GM19328 (cell line): ENCODE data around the gene DND1.
A peak's percentile ranks its signal among the peaks of the same experiment; 100 is the strongest.
"Not testable (repeated sequence)": the region's sequence is repeated elsewhere in the genome, so short reads cannot be mapped to it uniquely, and the experiment has no call there.

Experiments
- ATAC-seq: cut with Tn5 transposase; IDR thresholded peaks from one replicate; pipeline ENCODE4 v1.9.1; 2021; ENCODE audit warnings: mild to moderate bottlenecking, moderate library complexity; ENCODE audit not compliant: unreplicated experiment

DND1 gene

DNA sequence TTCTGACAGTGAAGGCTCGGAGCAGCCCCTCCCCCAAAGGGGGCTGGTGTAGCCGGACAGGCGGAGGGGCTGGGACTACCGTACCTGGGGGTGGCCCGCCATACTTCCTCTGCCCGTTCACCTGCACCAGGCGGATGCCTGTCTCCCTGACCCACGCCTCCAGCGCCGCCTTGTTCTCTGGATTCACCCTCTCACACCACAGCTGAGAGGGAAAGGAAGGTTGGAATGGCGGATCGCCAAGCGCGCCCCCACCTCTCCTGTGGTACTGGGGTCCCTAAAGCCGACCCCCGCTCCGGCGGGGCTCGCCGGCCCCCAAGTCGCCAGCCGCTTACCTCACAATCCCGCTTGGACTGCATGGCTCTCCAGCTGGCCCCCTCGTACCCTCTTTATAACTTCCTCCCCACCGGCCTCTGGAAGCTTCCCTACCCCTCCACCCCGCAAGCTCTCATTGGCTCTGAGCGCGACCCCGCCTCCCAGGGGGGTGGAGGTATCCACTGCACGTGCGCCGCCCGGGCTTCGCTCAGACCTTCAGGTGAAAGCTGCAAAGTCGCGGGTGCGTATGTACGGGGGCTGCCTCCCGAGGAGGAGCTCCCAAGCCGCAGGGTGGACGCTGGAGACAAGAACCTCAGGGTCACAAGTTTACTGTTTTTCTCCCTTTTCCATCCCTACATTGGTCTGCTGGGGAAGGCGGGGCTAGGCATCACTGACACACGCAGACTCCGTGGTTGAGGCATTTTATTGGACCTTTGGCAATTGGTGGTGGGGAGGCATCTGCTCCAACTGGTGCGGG is at the start of gene DND1:
Gene DND1, minus strand, starts transcription at position 390 of the 790 bp plus-strand sequence. Its CDS starts 34 bp downstream, at position 356.
- ATAC-seq: no peak

- ATAC-seq: not testable (repeated sequence)
Observed at GRCh38 chr5:140721395-140721794, 48.0 kb upstream of the DND1 start.

DNA sequence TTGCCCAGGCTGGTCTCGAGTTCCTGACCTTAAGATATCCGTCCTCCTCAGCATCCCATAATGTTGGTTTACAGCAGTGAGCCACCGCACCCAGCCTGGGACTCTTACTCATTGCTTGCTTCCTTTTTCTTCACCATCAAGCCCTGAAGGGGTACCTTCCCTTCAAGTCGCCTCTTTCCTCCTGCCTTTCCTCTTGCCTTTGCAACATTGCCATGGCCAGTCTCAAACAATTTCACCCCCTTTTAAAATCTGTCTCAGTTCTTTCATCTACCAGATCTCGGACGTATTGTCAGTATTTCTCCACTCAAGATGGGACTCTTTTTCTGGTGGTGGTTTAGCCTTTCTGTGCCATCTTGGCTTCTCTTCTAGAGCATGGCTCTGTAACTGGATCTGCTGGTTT is 47.4 kb upstream of the DND1 start:
- not testable (repeated sequence) for ATAC-seq

- no peak for ATAC-seq
Observed at GRCh38 chr5:140718266-140718592, 44.9 kb upstream of the DND1 start.

DNA sequence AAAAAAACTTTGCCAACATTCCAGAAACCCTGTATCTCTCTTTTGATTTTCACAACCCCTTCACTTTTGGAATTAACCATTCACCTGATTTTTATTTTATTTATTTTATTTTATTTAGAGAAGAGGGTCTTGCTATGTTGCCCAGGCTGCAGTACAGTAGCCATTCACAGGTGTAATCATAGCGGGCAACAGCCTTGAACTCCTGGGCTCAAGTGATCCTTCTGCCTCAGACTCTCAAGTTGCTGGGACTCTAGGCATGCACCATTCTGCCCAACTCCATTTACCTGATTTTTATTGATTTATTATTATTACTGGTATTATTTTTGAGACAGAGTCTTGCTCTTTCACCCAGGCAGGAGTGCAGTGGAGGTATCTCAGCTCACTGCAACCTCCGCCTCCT is 42.9 kb upstream of the DND1 start:
- ATAC-seq: not testable (repeated sequence)

DNA sequence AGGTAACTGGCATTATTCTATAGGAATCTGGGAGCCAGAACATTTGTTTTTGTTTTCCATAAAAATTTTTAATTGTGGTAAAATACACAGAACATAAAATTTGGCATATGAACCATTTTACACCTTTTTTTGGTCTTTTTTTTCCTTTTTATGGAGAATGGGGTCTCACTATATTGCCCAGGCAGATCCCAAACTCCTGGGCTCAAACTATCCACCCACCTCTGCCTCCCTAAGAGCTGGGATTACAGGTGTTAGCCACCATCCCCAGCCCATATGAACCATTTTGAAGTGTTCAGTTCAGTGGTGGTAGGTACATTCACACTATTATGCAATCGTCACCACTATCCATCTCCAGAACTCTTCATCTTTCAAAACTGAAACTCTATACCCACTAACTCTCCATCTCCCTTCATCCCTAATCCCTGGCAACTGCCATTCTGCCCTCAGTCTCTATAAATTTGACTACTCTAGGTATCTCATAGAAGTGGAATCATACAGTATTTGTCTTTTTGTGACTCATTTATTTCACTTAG is 40.3 kb upstream of the DND1 start:
- no peak for ATAC-seq

- no peak for ATAC-seq
Observed at GRCh38 chr5:140711794-140712193, 38.4 kb upstream of the DND1 start.

DNA sequence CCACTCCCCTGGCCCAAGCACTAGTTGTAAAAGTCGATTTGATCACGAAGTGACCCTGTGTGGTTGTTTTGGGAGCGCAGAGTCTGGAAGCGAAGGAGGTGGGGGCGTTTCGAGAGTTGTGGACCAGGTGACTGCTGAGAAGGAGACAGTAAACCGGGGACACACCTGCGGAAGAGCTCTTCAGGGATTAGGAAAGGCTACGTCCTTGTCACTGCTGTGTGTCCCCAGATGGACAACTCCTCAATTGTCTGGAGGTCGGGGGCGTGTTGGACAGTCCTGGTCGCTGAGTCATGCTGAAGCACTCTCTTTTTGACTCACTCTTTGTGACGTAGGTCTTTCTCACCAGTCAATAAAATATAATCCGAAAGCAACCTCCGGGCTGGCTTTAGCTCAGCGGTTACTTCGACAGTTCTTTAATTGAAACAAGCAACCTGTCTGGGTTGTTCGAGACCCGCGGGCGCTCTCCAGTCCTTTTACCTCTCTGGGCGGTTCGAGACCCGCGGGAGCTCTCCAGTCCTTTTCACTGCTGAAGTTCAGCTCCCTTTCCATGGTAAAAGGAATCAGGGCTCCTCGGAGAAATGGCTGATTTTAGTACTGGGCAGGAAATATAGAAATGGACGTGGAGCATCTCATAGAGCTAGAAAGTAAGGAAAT is 37.6 kb upstream of the DND1 start:
- ATAC-seq: peak; percentile 86

- ATAC-seq: not testable (repeated sequence)
Observed at GRCh38 chr5:140708787-140709186, 35.4 kb upstream of the DND1 start.

DNA sequence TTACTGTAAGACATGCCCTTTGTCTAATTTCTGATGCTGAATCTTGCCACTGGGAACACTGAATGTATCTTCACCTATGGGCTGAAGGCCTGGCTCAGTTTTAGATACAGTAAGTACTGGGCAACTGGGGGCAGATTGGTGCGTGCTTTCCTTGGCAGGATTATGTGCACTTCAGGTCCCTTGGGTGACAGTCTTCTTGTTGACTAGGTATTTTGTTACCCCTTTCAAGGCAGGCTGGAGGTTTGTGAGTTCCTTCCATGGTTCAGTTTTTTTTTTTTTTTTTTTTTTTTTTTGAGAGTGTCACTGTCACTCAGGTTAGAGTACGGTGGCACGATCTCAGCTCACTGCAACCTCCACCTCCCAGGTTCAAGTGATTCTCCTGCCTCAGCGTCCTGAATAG is 34.4 kb upstream of the DND1 start:
- no peak for ATAC-seq

GRCh38 chr5:140700177-140701144 is 27.1 kb upstream of the DND1 start, which contains the start of gene ZMAT2:
TSS of gene ZMAT2 (plus strand) at chr5:140700447. CDS start at chr5:140700461, 14 bp downstream.
- peak; percentile 93 for ATAC-seq

DNA sequence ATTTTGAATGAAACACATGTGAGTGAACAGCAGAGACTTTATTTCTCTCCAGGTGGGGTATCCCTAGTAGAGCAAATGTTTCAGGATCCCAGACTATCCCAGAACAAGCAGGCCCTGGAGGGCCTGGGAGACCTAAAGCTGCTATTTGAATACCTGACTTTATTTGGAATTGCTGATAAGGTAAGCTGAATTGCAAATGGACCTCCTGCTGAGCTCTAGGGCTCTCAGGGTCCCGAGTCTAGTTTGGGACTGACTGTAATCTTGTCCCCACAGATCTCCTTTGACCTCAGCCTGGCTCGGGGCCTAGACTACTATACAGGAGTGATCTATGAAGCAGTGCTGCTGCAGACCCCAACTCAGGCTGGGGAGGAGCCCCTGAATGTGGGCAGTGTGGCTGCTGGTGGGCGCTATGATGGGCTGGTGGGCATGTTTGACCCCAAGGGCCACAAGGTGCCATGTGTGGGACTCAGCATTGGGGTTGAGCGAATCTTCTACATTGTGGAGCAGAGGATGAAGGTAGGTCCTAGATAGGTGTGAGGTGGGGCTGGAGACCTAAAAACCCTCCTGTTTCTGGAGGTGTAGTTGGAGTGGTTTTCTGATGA is 23.6 kb upstream of the DND1 start:
- ATAC-seq: no peak

DNA sequence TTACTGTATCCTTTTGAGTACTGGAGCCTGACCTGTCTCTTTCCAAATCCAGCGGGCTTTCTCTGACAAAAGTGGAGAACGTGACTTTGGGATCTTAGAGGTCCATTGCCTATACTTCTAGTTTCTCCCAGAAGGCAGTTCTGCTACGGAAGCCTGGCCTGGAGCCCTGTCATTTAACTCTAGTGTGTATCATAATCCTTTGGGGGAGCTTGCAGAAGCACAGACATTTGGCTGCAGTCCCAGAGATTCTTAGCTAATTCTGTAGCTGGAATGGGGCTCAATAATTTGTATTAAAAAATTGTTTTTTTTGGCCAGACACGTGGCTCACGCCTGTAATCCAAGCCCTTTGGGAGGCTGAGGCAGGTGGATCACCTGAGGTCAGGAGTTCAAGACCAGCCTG is 20.9 kb upstream of the DND1 start:
- ATAC-seq: no peak

- ATAC-seq: peak; percentile 98
Observed at GRCh38 chr5:140690941-140691924, 17.9 kb upstream of the DND1 start, which contains the start of the genes HARS1 and HARS2. TSS of gene HARS1 (minus strand) at chr5:140691370. CDS start at chr5:140691304, 66 bp downstream. TSS of gene HARS2 (plus strand) at chr5:140691455. CDS start at chr5:140691649, 194 bp downstream.

DNA sequence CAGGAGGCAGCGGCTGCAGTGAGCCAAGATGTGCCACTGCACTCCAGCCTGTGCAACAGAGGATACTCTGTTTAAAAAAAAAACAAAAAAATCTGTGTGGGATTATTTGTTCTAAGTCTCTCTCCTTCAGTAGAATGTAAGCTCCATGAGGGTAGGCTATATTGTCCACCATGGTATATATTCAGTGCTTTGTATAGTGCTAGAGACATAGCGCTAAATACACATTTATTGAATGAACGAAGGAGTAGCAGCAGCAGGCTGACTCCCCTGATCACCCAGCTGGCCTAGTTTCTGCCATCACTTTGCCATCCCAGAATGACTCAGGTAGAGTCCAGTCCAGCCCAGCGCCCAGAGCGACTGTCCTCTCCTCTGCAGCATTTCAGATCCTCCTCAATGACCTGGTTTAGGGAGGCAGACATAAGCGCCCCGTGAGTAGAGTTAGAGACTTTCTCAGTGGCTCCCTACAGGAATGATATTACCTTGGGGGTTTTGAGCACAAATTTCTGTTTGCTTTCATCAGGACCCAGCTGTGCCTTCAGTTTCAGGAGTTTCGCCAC is 17.1 kb upstream of the DND1 start:
- no peak for ATAC-seq

GRCh38 chr5:140678993-140679392 is 5.6 kb upstream of the DND1 start:
- no peak for ATAC-seq

- no peak for ATAC-seq
Observed at GRCh38 chr5:140677947-140678346, 4.6 kb upstream of the DND1 start.

- no peak for ATAC-seq
Observed at GRCh38 chr5:140674629-140675028, 1.3 kb upstream of the DND1 start.

- no peak for ATAC-seq
Observed at GRCh38 chr5:140674211-140674610, 835 bp upstream of the DND1 start.
